ENCODE data around the gene CNOT3.
"Not testable (repeated sequence)": the region's sequence is repeated elsewhere in the genome, so short reads cannot be mapped to it uniquely, and the experiment has no call there.

Gene CNOT3

DNA sequence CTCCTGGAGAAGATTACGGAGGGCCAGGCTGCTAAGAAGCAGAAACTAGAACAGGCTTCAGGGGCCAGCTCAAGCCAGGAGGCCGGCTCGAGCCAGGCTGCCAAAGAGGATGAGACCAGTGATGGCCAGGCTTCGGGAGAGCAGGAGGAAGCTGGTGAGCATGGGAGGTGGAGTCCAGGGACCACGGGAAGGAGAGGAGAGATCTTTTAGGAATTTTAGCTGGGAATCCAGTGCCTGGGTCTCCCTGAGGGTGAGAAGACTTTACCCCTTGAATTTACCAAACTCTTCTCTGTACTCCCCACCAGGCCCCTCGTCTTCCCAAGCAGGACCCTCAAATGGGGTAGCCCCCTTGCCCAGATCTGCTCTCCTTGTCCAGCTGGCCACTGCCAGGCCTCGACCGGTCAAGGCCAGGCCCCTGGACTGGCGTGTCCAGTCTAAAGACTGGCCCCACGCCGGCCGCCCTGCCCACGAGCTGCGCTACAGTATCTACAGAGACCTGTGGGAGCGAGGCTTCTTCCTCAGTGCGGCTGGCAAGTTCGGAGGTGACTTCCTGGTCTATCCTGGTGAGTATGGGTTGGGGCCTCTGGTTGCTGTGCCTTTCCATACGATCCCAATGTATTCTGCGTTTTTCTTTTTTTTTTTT is 54.4 kb downstream of the CNOT3 start:
- DNase-seq (ENCODE audit: low read depth) = no peak

DNA sequence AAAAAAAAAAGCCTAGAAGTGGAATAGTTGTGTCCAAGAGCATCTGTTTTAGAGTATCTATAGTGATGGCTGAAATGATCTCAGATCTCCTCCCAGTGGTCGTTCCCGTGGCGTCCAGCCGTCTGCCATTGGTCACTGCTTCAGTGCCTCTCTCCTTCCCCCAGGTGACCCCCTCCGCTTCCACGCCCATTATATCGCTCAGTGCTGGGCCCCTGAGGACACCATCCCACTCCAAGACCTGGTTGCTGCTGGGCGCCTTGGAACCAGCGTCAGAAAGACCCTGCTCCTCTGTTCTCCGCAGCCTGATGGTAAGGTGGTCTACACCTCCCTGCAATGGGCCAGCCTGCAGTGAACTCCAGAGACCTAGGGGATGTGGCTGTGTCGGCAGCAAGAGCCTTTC is 55.4 kb downstream of the CNOT3 start:
- DNase-seq (ENCODE audit: low read depth) = no peak

DNA sequence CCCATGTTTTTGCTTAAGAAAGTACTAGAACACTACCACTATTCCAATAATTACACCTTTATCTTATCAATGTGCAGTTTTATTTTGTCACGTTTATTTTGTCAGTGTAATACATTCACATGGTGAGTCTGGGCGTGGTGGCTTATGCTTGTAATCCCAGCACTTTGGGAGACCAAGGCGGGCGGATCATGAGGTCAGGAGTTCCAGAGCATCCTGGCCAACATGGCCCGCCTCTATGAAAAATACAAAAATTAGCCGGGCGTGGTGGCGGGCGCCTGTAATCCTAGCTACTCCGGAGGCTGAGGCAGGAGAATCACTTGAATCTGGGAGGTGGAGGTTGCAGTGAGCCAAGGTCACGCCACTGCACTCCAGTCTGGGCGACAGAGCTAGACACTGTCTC is 56.9 kb downstream of the CNOT3 start:
- DNase-seq (ENCODE audit: low read depth) = not testable (repeated sequence)

DNA sequence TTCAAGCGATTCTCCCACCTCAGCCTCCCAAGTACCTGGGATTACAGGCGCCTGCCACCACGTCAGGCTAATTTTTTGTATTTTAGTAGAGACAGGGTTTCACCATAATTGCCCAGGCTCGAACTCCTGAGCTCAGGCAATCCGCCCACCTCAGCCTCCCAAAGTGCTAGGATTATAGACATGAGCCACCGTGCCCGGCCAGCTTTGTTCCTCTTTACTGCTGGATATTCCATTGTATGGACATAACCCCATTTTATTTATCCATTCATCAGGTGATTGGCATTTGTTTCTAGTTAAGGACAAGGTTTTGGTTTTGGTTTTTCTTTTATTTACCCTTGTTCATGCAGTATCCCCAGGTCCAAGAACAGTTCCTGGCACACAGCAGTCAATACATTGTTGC is 59.0 kb downstream of the CNOT3 start:
- no peak for DNase-seq (ENCODE audit: low read depth)

DNA sequence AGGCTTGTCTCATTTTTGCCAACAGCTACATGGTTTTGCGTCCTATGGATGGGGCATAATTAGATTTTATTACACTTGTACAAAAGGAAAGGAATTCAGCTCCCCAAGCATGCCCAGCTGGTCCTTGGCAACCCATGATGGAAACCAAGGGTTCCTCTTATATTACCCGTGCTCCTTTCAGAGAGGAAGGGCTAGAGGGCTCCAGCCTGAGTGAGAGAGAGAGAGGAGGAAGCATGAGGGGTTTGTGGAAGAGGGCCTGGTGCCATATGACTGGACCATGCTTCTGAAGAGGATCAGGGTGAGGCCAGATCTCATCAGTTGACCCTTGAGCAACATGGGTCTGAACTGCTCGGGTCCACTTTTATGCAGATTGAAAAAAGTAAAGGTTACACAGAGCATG is 59.6 kb downstream of the CNOT3 start:
- no peak for DNase-seq (ENCODE audit: low read depth)

DNA sequence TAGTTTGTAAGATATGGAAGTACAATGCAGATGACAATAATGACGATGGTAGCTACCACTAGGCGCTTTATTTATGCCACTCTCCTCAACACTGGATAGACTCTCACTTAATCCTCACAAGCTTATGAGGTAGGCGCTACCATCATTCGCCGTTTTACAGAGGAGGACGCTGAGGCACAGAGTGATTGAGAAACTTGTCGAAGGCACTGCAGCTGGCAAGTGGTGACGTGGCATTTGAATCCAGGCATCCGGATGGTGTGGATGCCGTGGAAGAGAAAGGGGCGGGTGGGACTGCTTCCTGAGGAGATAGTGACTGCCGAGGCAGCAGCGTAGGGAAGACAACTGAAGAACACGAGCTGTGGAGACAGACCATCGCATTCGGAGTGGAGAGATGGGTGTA is 61.8 kb downstream of the CNOT3 start:
- no peak for DNase-seq (ENCODE audit: low read depth)

DNA sequence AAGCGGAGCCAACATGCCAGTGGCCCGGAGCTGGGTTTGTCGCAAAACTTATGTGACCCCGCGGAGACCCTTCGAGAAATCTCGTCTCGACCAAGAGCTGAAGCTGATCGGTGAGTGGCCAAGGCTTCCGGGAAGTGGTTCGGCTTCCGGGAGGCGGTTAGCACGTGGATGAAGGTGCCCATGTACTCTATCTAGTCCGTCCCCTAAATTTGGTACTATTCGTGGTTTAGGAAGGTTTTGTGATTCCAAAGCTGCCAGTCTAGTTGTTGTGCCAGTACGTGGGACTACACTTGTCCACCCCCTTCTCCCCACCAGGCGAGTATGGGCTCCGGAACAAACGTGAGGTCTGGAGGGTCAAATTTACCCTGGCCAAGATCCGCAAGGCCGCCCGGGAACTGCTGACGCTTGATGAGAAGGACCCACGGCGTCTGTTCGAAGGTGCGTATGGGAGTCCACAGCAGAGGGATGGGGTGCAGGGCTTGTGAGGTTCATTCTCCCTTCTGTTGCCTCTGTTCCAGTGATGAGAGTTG is 63.7 kb downstream of the CNOT3 start:
- no peak for DNase-seq (ENCODE audit: low read depth)

DNA sequence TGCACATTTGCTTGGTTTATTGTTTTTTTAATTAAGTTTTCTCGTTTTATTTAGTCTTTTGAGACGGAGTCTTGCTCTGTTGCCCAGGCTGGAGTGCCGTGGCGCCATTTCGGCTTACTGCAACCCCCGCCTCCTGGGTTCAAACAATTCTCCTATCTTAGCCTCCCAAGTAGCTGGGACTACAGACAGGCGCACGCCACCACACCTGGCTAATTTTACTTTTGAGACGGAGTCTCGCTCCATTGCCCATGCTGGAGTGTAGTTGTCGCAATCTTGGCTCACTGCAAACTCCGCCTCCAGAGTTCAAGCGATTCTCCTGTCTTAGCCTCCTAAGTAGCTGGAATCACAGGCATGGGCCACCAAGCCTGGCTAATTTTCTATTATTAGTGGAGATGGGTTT is 64.4 kb downstream of the CNOT3 start:
- DNase-seq (ENCODE audit: low read depth) = no peak

DNA sequence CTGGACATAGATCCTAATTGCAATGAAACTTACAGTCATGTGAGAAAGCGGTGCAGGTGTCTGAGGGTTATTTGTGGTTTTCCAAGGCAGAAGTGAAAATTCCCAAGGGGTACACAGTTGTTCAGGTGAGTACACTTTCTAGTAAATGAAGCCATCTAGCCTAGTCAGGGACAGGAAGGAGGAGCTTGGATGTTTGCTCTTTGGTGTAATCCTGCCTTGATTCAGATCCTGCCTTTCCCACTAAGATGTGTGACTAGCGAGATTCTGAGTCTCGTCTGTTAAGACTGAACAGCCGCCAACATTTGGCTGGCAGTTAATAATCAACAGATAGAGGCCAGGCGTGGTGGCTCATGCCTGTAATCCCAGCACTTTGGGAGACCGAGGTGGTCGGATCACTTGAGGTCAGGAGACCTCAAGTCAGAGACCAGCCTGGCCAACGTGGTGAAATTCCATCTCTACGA is 65.6 kb downstream of the CNOT3 start:
- DNase-seq (ENCODE audit: low read depth) = no peak

DNA sequence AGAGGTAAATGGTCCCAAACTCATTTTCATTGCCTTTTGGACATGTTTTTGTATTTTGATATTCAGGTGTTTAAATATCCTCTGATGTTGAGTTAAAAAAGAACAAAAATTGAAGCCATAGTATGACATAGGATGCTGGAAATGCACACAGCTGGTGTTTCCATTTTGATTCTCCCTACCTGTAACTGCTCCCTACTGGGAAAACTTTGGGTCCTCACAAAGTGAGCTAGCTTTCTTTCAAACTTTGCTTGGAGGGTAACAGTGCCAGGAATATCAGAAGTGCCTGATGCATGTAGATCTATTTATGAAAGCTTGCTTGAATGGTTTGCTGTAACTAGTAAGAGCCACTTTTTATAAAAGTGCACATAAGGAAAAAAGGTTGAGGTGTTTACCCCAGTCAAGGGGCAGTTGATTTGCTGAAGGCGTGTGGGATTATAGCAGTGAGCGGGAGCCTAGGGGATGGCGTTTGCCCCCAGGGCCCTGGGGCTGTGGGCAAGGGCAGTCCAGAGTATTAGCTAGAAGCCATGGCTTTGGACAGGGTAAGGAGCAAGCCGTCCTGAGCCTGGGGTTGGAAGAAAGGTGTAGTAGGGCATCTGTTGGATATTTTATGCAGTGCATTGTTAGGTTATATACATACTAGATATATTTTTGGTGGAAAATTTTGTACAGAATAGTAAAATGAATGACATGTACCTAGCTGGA is 67.4 kb downstream of the CNOT3 start:
- DNase-seq (ENCODE audit: low read depth) = no peak
